HG03097 (cell line): ENCODE data around the gene APOA1.
"Not testable (repeated sequence)": the region's sequence is repeated elsewhere in the genome, so short reads cannot be mapped to it uniquely, and the experiment has no call there.

ENCODE experiments used
- ATAC-seq: cut with Tn5 transposase; IDR thresholded peaks from one replicate; pipeline ENCODE4 v1.9.1; 2021; ENCODE audit not compliant: unreplicated experiment, low FRiP score

Gene APOA1

GRCh38 chr11:116835042-116835772 lies 2.2 kb downstream of the APOA1 start:
- no peak for ATAC-seq

GRCh38 chr11:116834535-116835041 lies 2.8 kb downstream of the APOA1 start:
- ATAC-seq: not testable (repeated sequence)

- ATAC-seq: no peak
Observed at GRCh38 chr11:116833816-116834534, 3.4 kb downstream of the APOA1 start.

GRCh38 chr11:116833491-116833815 lies 4.0 kb downstream of the APOA1 start:
- no peak for ATAC-seq

DNA sequence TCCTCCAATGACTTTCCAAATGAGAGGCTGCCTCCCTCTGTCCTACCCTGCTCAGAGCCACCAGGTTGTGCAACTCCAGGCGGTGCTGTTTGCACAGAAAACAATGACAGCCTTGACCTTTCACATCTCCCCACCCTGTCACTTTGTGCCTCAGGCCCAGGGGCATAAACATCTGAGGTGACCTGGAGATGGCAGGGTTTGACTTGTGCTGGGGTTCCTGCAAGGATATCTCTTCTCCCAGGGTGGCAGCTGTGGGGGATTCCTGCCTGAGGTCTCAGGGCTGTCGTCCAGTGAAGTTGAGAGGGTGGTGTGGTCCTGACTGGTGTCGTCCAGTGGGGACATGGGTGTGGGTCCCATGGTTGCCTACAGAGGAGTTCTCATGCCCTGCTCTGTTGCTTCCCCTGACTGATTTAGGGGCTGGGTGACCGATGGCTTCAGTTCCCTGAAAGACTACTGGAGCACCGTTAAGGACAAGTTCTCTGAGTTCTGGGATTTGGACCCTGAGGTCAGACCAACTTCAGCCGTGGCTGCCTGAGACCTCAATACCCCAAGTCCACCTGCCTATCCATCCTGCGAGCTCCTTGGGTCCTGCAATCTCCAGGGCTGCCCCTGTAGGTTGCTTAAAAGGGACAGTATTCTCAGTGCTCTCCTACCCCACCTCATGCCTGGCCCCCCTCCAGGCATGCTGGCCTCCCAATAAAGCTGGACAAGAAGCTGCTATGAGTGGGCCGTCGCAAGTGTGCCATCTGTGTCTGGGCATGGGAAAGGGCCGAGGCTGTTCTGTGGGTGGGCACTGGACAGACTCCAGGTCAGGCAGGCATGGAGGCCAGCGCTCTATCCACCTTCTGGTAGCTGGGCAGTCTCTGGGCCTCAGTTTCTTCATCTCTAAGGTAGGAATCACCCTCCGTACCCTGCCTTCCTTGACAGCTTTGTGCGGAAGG lies 4.8 kb downstream of the APOA1 start:
- no peak for ATAC-seq

GRCh38 chr11:116831790-116832349 lies 5.6 kb downstream of the APOA1 start:
- ATAC-seq: no peak

GRCh38 chr11:116830184-116830912 lies 7.1 kb downstream of the APOA1 start:
- ATAC-seq: no peak

- no peak for ATAC-seq
Observed at GRCh38 chr11:116829525-116830183, 7.8 kb downstream of the APOA1 start, which contains the start of gene APOC3. TSS of gene APOC3 (plus strand) at chr11:116829907. CDS start at chr11:116830583, 676 bp downstream.

- ATAC-seq: no peak
Observed at GRCh38 chr11:116828632-116829524, 8.5 kb downstream of the APOA1 start.

GRCh38 chr11:116827461-116827860 lies 10.0 kb downstream of the APOA1 start:
- no peak for ATAC-seq

DNA sequence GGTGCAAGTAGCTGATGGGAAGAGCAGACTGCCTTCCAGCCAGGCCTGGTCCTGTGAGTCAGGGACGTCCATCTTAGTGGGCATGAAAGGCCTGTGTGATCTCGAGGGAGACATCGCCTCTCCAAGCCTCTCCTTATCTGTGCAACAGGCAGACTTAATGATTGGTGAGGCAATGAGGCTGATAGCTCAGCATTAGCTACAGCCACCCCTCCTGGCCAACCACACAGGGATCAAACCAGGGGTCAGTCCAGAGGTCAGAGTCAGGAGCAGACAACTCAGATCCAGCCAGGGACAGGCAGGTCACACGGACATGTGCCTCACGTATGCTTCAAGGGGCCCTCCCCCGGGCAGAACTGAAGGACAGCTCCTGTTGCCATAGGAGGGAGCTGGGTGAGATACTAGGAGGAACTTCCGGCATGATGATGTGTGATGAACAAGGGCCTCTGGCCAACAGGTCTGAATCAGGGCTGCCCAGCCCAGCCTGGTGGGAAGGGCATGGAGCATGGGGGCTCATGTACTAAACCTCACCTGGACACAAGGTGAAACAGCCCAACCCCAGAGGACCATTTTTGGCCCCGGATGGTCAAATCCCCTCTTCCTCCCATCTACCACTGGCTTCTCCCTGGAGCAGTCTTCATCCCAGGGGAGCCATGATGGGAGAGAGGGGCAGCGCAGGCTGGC lies 10.5 kb downstream of the APOA1 start:
- ATAC-seq: no peak

GRCh38 chr11:116825854-116826750 lies 11.3 kb downstream of the APOA1 start:
- ATAC-seq: no peak

- no peak for ATAC-seq
Observed at GRCh38 chr11:116825434-116825833, 12.0 kb downstream of the APOA1 start.

GRCh38 chr11:116823031-116823843 lies 14.2 kb downstream of the APOA1 start, which contains the start of gene APOA4:
TSS of gene APOA4 (minus strand) at chr11:116823304. CDS start at chr11:116823191, 113 bp downstream.
- ATAC-seq: no peak

DNA sequence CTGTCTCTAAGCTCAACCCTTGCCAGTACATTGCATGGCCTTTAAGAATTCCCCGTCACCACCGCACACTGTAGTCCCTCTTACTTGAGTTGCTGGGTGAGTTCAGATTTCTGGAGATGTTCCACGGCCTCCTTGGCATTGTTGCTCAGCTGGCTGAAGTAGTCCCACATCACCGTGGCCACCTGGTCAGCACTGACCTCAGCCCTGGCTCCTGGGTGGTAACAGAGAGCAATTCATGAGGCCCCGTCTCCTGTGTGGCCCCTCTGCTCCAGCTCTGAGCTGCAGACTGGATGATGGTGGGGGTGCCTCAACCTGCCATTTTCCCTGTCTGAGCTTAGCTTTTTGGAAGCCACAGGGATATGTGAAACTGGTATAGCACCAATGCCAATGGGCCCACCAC lies 14.8 kb downstream of the APOA1 start:
- ATAC-seq: no peak
